Heart left ventricle (tissue), 13 donors: Measurements from ENCODE around the gene SGO2.

Experiments
- POLR2A ChIP-seq, 2 donors: fragments of 450-650 bp; IDR thresholded peaks; one replicate each; pipeline ENCODE4 v1.6.1; 2017; ENCODE audit warnings: antibody characterized with exemption in 2 of 2, mild to moderate bottlenecking in 2 of 2, moderate library complexity in 2 of 2
- TF ChIP-seq, protein P1 (sequence below), 12 donors: fragments of 200-600 bp; sonication (generic) in 4 of 12; IDR thresholded peaks; one replicate each; pipeline versions ENCODE4 v1.5.0 to v1.8.0; 2018 to 2022; ENCODE audit warnings: antibody characterized with exemption in 12 of 12, mild to moderate bottlenecking in 5 of 12
- donor health status: ischemic (EF 13 %, LVEDD 7.1; RV severe dilation, severe dysfunction).
- donor health status: DM: no; HTN: yes; CAD: no.
- donor health status: DM: no; HTN: no; CAD: no.
- donor health status: ischemic (EF 25% LVEDD 6.9; RV normal size, moderate dysfunction).
- donor health status: ischemic (EF 25% LVEDD 5.7; RV mildly dilated, moderate dysfunction).
- donor health status: ischemic (EF 35%, LVEDD 5.7; RV mildly dilated, moderate dysfunction).
- donor health status: nonischemic (EF 11% LVEDD 7.7; RV severe dilation, severe dysfunction).
- donor health status: DM: yes; HTN: yes; CAD: no.
- donor health status: PGD.
- donor health status: ischemic (EF 29% LVEDD 5.4; RV normal size, mild dysfunction).
- donor health status: nonischemic (EF 23%, LVEDD 6.1; RV moderate dilation, normal function).

DNA sequence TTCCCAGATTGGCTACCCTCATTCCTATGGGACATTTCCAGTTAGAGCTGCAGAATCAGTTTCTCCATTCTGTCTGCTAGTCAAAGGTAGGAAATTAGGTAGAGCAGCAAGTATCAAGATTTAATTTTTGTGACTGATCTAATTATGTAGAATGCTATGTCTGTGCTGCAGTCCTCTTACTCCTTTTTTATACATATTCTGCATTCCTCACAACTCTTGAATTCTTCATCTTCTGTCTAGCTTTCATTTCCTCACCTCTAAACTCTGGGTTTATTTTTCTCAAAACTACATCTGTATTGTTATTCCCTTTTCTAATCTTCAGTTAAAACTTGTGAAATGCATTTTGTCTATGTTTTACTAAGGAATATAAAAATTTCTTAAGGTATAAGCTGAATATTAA lies 8.6 kb downstream of the SGO2 start:
- TF ChIP-seq, protein P1, sequence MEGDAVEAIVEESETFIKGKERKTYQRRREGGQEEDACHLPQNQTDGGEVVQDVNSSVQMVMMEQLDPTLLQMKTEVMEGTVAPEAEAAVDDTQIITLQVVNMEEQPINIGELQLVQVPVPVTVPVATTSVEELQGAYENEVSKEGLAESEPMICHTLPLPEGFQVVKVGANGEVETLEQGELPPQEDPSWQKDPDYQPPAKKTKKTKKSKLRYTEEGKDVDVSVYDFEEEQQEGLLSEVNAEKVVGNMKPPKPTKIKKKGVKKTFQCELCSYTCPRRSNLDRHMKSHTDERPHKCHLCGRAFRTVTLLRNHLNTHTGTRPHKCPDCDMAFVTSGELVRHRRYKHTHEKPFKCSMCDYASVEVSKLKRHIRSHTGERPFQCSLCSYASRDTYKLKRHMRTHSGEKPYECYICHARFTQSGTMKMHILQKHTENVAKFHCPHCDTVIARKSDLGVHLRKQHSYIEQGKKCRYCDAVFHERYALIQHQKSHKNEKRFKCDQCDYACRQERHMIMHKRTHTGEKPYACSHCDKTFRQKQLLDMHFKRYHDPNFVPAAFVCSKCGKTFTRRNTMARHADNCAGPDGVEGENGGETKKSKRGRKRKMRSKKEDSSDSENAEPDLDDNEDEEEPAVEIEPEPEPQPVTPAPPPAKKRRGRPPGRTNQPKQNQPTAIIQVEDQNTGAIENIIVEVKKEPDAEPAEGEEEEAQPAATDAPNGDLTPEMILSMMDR (IDR thresholded peaks at IDR 0.05), result no peak
- TF ChIP-seq POLR2A (IDR thresholded peaks at IDR 0.05), result no peak
